CD1c-positive myeloid dendritic cell (primary cell): ENCODE measurements around the gene TMEM179.

Source experiments
- DNase-seq: peaks from one replicate; pipeline ENCODE4 v3.0.0-alpha.2; 2016; ENCODE audit errors: extremely low spot score

The TMEM179 gene

DNA sequence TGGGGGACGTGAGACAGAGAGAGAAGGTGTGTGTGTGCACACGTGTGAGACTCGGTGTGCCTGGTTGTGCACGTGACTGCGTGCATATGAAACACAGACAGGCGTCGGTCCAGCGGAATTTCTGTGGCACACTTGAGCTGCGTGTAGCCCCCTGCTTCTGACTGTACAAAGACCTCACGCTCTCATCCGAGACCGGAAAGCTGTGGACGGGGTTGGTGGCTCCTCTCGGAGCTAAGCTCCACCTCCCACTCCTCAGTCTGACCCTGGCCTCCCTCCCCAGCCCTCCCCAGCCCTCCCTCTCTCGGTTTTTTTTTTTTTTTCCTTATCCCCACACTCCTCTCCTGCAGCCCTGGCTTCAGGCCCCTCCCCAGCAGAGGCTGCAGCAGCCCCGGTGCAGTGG is 33.3 kb downstream of the TMEM179 start:
- no peak for DNase-seq

DNA sequence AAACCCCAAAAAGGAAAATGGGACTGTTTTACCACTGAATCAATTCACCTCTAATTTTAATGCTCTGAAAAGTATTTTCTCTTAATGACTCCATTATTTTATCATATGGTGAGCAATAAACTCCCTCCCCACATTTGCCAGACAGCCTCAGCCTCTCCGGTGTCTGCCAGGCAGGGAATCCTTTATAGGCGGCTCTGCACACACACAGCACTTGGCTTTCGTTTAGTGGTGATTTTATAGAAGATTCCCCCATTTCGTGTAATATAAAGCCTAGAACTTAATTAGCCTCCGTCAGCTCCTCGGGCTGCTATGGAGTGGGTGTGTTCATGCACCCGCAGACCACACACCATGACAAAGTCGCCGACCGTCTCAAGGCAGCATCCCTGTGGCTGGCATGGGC is 35.1 kb downstream of the TMEM179 start:
- no peak for DNase-seq

DNA sequence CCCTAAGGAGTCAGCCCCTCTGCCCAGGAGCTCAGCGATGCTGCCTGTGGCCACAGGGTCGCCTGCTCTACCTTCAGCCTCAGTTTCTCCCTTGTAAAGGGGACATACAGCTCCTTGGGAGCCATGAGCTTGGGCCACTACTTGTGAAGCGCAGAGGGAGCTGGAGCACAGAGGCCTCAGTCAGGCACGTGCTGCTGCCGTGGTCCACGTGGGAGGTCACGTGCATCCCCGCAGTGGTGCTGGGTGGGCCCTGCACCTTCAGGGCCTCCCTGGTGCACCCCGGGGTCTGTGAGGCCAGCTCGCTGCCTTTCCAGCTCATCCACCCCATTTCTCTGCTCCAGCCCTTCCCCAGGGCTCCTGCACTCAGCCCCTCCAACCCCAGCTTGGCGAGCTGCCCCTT is 36.0 kb downstream of the TMEM179 start:
- DNase-seq: no peak

DNA sequence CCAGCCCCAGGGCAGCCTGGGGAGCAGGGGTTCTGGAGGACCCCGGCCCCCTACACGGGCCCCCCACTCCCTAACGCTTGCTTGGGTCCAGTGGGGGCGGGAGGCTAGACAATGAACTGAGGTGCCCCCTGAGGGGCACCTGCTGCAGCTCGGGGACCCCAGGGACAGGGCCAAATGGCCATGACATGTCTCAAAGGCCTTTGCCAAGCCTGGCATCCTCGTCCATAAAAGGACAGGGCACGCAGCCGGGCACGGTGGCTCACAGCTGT is 36.7 kb downstream of the TMEM179 start:
- no peak for DNase-seq

DNA sequence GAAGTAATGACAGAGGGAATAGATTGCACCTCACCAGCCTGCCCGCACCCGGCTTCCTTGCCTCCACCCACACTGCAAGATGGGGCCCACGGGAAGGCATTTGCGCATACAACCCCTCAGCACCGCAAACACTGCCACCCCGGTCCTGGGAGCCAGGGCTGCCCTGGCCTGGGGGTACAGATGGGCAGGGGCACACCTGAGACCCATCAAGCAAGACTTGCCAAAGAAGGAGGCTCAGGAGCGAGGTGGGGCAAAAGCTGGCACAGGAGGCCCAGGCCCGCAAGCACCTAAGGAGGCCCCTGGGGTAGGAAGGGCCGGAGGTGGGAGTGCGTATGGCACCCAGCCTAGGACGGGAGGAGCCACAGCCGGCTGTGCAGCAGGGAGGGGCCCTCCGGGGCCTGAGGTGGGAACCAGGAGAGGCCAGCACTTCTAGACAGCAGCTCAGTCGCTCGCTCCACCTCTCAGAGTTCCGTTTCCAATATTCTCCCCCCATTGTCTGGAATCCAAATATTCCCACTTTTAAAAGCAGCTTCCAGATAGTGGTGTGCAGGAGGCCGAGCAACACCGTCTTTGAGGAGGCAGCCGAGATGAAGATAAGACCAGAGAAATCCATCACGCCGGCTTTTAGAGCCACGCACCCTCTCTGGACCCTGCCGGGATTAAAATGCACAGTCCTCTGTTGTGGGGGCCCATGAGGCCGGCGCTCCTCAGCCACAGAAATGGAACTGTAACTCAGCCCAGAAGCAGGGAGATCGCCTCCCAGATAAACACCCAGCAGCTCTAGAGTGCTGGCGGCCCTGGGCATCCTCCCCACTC is 37.2 kb downstream of the TMEM179 start:
- no peak for DNase-seq

DNA sequence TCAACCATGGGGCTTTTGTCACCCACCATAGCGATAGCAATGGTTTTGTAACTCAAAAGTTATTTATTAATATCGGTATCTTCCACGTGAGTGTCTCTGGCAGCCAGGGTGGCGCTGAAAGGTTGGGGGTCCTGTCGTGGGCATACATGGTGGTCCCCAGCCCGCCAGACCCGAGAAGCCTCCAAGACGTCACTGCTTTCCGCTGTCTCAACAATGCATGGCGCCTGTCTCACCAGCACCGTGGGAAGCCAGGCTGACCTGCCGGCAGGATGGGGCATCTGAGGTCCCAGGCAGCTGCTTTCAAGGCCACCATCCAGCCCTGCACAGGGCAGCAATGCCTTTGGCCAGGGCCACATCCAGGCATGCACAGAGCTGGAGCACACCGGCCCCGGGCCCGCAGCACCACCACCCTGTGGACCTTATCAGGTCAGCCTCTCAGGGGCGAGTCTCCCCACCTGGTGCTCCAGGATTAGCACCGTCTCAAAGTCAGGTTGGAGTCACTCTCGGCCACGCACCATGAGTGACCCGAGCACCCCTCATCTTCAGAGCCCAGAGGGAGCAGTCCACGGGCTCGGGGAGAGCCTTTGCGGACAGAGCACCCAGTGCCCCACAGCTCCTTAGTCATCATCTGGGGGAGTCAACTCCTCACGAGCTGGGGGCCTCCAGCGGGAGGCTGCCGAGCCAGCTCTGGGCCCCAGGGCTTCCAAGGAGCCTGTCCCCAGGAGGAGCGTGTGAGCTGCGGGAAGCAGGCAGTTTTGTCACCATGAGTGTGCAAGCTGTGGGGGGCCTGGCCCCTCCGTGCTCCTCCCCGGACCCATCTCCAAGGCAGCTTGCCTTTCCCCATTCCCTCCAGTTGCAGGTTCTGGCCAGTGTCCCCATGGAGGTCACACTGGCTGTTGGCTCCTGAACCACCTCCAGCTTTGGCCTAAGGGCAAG is 39.6 kb downstream of the TMEM179 start:
- DNase-seq: no peak

DNA sequence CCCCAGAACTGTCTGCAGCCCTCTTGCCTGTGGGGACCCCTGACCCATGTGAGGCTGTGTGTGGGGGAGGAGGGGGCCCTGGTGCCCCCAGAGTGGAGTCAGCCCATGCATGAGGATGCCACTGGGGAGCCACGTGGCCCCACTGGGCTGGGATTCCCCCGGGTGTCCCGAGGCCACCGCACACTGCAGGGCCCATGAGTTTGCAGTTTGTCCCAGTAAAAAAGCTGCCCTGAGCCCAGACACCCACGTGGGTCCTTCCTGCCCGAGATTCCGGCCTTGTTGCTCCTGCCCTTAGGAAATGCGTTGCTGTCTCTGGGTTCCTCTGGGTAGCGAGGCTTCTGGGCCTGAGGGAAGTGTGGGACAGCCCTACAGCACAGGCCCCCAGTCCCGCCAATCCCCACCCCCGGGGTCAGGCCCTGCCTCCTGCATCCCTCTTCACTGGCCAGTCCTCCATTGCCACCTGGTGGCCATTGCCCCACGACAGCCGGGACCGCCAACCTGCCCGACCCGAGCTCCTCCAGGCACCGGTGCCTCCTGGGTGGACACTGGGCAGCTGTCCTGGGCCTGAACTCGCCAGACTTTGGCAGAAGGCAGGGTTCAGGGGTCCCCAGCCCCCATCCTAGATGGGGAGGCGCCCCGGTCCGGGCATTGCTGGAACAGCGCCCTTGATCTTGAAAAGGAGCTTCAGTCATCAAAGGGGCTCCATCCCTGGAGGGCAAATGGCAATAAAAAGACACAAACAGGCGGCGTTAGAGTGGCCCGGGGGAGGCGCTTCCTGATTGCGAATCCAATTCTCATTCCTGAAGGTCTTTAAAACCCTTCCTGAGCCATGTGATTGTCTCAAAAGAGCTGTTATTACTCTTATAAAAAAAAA is 40.6 kb downstream of the TMEM179 start:
- DNase-seq: peak; percentile 33

DNA sequence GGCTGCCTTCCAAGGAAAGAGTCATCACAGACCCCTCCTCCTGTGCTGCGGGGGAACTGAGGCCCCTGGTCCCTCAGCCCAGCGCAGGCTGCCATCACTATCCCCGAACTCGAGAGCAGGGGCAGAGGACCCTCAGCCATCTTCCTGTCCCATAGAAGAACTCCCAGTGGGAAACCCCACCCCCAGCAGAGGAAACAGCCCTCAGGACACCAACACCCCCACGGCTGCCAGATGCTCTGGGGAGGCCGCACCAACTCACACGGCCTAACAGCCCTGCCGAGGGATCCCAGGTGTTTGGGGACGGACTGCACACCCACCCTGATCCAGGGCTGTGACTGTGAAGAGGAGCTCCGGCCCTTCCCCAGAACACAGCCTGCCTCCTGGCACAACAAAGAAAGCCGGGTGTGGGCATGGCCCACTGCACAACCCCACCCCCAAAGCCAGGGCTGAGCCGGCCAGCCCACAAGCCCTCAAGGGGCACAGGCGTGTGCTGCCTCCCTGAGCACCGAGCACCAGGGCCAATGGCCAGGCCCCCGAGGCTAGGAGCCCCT is 41.3 kb downstream of the TMEM179 start:
- DNase-seq: no peak

DNA sequence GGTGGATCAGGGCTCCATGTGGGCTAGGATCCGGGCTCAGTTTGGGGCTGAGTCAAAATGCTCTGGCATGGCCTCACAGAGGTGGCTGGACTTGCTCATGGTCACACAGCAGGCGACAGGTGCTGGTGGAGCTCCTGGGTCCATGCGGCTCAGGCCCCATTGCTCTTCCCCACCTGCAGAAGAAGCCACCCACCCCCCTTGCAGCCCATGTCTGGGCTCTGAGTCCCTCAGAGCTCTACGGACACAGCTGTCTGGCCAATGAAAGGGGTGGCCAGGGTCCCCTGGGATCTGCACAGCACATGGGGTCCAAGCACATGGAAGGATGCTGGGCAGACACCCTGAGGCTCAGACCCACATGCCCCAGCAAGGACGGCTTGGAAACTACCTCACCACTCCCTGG is 42.0 kb downstream of the TMEM179 start:
- DNase-seq: no peak

DNA sequence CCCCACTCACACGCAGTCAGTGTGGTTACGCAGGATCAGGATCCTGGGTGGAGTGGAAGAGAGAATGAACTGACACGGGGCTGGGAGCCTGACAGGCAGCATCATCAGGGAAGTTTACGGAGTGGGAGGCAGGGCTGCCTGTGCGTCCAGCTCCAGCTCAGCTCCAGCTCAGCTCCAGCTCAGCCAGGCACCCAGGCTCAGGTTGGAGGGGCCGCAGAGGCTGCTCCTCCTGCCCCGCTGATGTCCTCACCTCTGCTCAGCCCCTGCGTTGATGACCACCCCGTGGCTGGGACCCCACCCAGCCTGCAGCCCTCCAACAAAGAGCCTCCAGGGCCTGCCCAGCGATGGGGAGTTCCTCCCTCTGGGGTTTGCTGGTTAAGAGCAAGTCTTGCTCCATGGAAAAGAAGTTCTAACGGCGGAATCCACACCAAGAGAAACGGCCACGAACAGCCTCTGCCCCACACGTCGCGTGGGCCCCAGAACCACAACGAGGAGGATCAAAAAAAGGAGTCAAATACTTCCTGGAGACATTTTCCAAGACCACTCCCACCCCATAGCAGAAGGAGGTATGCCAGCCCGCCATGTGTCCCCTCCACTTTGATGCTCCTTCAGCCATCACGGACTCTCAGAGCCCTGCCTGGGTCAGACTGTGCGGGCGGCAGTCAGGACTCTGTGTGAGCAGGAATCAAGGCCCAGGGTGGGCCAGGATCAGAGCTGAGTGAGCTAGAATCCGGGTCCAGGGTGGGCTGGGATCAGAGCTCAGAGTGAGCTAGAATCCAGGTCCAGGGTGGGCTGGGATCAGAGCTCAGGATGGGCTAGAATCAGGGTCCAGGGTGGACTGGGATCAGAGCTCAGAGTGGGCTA is 42.7 kb downstream of the TMEM179 start:
- DNase-seq: no peak

DNA sequence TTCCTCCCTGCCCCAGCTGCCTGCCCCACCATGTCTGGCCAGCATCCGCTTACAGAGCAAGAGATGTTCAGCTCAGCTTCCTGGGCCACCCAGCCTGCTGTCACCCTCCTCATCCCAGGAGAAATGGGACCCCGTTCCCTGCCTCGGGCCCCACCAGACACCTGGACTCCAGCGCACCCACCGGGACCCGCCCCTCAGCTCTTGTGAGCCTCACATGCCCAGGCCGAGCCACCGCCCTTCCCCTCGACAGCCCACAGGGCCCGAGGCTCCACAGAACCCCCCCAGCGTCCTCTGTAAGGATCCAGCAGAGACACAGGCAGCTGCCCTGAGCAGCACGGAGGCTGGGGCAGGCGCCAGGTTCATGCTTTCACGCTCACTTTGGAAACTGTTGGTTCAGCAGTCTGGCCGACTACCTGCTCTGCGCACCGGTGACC is 43.4 kb downstream of the TMEM179 start:
- DNase-seq: no peak

DNA sequence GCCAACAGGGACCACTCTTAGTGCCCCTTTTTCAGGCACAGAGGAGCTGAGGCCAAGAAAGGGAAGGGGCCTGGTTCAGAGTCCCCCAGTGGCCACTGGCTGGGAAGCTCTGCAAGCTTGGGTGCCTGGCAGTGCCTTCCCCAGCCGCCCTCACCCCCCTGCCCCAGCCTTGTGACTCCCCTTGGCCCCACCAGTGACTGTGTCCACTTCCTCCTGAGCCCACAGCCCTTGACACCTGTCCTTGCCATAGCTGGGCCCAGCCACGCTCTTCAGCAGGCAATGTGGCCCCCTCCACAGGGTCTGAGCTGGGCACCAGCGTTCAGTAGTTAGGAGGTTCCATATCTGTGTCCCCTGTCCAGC is 44.0 kb downstream of the TMEM179 start:
- no peak for DNase-seq

DNA sequence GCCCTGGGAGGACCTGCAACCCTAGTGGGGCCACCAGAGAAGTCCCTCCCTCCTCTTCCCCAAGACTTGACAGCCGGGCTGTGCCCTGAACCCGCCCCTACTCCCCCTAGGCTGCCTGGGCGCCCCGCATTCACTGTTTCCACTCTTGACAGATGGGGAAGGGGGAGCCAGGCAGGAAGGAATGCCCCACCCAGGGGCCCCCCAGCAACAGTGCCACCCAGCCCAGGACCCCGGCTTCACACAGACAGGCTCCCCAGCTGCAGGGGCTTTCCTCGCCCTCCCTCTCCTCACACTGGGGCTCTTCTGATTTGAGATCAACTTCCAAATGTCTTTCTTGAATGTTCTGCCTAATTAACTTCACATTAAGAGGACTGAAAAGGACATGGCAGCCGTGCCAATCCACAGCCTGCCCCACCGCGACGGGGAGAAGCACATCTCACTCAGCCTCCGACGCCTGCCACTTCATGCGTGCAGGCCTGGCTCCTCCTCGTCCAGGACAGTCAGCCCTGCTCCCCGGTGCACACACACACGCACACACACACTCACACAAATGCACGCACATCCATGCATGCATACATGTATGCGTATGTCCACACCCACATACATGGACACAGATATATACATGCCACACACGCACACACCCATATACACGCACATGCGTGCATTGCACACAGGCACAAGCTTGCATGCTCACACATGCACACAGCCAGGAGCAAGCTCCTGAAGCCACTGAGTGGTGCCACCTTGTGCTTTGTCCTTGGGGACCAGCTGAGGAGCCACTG is 44.6 kb downstream of the TMEM179 start:
- no peak for DNase-seq

DNA sequence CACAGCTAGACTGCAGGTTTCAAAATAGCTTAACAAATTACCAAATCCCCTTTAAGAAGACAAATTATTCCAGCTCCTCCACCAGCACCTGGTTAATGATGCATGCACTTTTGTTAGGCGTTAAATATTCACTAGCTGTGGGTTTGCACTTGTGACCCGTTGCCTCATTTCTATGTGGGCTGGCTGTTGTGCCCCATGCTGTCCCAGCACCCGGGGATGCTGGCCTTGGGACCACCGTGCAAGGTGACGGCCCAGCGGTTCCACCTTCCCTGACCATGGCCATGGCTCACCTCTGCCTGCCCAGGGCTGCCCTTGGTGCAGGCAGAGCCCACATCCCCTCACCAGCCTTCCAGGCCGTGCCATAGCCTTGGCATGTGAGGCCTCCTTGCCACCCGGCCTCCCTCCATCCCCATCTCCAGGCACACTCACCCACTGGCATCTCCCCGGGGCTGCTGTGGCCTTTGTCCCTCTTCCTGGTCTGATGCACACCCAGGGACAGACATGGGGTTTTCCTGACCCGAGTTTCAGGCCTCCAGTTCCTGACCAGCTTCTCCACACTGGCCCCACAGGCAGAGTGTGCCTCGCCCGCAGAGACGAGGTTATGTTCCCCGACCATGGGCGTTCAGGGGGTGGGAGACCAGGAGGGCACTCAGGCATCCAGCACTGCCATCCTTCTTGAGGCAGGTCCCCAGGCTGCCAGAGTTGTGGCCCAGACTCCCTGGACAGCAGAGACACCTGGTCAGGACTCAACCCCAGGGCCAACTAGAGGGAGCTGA is 45.4 kb downstream of the TMEM179 start:
- no peak for DNase-seq

DNA sequence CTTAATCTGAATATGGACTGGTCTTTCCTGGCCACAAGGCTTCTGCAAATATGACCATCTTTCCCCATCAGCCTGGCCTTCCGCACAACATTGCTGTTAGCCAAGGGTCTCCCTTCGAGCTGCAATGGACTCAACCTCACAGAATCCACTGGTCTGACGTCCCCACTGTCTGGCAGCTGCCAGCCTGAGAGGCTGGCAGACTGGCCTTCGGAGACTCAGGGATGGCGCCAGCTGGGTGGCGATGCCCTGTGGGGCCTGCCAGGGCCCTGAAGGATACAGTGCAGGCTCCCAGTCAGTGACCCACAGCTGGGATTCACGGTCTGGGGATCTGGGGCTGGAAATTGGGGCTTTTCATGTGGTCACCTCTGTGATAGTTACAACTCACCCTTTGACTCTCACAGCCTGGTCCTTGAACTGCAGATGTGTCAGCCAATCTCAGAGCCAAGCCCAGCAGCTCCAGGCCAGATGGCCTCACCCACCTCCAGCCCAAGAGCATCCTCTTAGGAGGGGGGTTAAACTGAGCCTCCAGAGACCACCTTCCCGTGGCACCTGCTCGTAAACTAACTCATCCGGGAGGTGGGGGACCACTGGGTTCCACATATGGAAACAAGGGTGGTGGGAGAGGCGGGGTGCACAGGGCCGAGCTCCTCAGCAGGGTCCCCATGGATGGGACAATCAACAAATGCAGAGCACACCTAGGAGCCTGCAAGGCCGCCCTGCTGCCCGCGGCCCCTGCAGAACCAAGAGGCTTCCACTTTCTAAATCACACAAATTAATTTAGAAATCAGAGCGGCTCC is 46.1 kb downstream of the TMEM179 start:
- no peak for DNase-seq

DNA sequence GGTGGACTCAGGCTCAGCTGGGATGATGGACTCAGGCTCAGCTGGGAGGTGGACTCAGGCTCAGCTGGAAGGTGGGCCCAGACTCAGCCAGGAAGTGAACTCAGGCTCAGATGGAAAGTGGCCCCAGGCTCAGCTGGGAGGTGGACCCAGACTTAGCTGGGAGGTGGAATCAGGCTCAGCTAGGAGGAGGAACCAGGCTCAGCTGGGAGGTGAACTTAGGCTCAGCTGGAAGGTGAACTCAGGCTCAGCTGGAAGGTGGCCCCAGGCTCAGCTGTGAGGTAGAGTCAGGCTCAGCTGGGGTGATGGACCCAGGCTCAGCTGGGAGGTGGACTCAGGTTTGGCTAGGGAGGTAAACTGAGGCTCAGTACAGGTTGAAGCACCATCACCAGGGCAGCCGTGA is 46.8 kb downstream of the TMEM179 start:
- DNase-seq: no peak

DNA sequence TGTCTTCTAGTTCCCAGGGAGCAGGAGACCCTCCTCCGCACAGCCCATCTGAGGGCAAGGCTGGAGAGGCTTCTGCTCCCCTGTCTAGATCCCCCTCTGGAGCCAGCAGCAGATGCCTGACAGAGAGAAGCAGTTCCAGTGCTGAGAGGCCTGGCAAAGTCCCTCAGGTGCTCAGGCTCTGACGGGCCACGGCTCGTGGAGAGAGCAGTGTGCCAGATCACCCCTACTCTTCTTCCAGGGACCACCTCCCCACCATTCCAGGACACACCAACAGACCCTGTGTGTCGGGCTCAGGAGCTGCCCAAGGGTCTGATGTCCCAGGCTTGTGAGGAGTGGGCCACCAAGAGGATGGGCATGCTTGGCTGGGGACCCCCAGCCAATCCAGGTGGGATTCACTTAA is 47.5 kb downstream of the TMEM179 start:
- no peak for DNase-seq

DNA sequence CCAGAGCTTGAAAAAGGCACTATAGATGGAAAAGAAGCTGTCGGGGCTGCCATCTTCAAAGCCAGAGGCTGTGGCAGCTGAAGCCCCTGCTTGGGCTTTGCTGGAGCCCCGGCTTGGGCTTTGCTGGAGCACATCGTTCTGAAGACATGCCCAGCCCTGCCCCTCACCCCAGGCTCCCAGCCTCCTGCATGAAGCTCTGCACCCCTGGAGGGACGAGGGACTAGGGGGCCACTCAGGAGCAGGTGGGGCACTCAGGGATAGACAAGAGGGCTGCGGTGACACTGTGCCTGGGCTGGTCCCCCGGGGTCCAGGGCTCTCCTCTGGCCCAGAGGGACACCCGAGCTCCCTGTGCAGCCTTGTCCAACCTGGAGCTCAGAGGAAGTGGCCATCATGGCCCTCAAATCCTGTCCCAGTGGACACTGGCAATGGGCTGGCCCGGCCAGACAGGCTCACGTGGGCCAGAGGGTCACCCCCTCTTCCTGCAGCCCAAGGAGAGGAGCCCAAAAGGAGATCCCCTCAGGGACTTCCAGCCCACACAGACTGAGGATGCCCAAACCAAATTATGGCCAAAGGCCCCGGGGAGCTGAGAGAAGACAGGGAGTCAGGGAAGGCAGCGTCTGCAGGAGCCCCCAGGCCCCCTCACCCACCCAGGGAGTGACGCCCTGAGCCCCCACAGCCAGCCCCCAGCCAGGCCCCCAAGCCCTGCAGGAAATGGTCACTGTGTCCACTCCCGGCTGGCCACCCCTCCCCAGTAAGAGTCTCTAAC is 48.1 kb downstream of the TMEM179 start:
- no peak for DNase-seq
